Astrocyte (in vitro differentiated cells and primary cell): Measurements from ENCODE around the gene CENPL.
"Not testable (repeated sequence)": the region's sequence is repeated elsewhere in the genome, so short reads cannot be mapped to it uniquely, and the experiment has no call there.

ENCODE experiments used
- EZH2 ChIP-seq: IDR thresholded peaks from 2 replicates; pipeline ENCODE4 v1.6.1; 2012; ENCODE audit warnings: mild to moderate bottlenecking, low read length, inconsistent platforms; ENCODE audit not compliant: insufficient read depth
- TF ChIP-seq, protein P1 (sequence below): IDR thresholded peaks from 2 replicates; pipeline ENCODE4 v1.5.1; 2011; ENCODE audit warnings: low read depth, mild to moderate bottlenecking, inconsistent platforms, low read length, moderate library complexity; ENCODE audit not compliant: insufficient read depth

DNA sequence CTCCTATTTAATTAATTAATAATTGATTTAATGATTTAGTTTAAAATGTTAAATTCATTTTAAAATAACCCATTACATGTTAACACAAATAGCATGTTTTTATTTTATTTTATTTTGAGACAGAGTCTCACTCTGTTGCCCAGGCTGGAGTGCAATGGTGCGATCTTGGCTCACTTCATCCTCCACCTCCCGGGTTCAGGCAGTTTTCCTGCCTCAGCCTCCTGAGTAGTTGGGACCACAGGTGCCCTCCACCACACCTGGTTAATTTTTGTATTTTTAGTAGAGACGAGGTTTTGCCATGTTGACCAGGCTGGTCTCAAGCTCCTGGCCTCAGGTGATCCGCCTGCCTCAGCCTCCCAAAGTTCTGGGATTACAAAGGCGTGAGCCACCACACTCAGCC lies 34.9 kb upstream of the CENPL start:
- TF ChIP-seq, protein P1, sequence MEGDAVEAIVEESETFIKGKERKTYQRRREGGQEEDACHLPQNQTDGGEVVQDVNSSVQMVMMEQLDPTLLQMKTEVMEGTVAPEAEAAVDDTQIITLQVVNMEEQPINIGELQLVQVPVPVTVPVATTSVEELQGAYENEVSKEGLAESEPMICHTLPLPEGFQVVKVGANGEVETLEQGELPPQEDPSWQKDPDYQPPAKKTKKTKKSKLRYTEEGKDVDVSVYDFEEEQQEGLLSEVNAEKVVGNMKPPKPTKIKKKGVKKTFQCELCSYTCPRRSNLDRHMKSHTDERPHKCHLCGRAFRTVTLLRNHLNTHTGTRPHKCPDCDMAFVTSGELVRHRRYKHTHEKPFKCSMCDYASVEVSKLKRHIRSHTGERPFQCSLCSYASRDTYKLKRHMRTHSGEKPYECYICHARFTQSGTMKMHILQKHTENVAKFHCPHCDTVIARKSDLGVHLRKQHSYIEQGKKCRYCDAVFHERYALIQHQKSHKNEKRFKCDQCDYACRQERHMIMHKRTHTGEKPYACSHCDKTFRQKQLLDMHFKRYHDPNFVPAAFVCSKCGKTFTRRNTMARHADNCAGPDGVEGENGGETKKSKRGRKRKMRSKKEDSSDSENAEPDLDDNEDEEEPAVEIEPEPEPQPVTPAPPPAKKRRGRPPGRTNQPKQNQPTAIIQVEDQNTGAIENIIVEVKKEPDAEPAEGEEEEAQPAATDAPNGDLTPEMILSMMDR: not testable (repeated sequence)
- TF ChIP-seq EZH2: not testable (repeated sequence)
